ENCODE measurements around the gene TOX2. TPM values are rescaled to one million over a fixed set of nuclear protein-coding genes. Genes with fewer than 3 reads are reported as not detected.

The TOX2 gene
- total RNA-seq, 1 donor from 2014 or later: 4.8 TPM

- peaks cover 19% of the 10 kb centered on the region for H3K4me1 Mint-ChIP-seq
- H3K36me3 Mint-ChIP-seq (ENCODE audit: low read depth): no peaks in the 10 kb centered on the region
- H3K4me3 Mint-ChIP-seq: no peak overlapping the region
- peaks cover 1% of the 10 kb centered on the region for H3K9me3 Mint-ChIP-seq
- TF ChIP-seq, protein P1, sequence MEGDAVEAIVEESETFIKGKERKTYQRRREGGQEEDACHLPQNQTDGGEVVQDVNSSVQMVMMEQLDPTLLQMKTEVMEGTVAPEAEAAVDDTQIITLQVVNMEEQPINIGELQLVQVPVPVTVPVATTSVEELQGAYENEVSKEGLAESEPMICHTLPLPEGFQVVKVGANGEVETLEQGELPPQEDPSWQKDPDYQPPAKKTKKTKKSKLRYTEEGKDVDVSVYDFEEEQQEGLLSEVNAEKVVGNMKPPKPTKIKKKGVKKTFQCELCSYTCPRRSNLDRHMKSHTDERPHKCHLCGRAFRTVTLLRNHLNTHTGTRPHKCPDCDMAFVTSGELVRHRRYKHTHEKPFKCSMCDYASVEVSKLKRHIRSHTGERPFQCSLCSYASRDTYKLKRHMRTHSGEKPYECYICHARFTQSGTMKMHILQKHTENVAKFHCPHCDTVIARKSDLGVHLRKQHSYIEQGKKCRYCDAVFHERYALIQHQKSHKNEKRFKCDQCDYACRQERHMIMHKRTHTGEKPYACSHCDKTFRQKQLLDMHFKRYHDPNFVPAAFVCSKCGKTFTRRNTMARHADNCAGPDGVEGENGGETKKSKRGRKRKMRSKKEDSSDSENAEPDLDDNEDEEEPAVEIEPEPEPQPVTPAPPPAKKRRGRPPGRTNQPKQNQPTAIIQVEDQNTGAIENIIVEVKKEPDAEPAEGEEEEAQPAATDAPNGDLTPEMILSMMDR (IDR thresholded peaks at IDR 0.05): no peak
- ATAC-seq (ENCODE audit: low read depth) (no peak), DNase-seq (no peak)
- H3K27me3 Mint-ChIP-seq: no peaks in the 10 kb centered on the region
- no peak overlapping the region for H3K27ac Mint-ChIP-seq
- intact Hi-C loops (cut with micrococcal nuclease): no loop called here
- ChIA-PET CTCF (no interaction called here), POLR2A (no interaction called here)
These were observed 47.9 kb downstream of the TOX2 start for GRCh38 chr20:43962530-43962929.

DNA sequence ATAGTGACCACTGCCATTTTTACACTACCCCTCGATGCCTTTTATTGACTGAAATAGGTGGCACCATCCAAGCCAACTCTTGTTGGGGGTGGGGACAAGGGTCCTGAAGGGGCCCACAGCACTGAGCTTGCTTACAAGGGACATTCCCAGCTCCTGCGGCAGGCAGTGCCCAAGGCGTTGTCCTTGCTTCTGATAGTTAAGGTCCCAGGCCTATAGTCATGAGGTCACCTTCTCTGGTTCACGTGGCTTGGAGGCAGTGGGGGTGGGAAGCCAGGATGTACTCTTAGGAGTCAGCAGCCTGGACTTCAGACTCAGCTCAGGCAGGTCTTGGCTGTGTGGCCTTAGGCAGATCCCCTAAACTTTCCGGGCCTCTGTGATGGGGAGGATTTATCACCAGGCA, 48.6 kb downstream of the TOX2 start:
- intact Hi-C loops (cut with micrococcal nuclease): no loop called here
- Mint-ChIP-seq H3K27me3 (no peaks in the 10 kb centered on the region), H3K27ac (no peak overlapping the region), H3K4me1 (peaks cover 19% of the 10 kb centered on the region), H3K36me3 (ENCODE audit: low read depth) (no peaks in the 10 kb centered on the region), H3K9me3 (no peaks in the 10 kb centered on the region), H3K4me3 (no peak overlapping the region)
- ChIA-PET POLR2A (no interaction called here), CTCF (no interaction called here)
- no peak for ATAC-seq (ENCODE audit: low read depth)
- no peak for DNase-seq
- TF ChIP-seq, protein P1 (IDR thresholded peaks at IDR 0.05): no peak

- H3K27ac Mint-ChIP-seq: no peak overlapping the region
- H3K4me1 Mint-ChIP-seq: peaks cover 15% of the 10 kb centered on the region
- TF ChIP-seq, protein P1 (IDR thresholded peaks at IDR 0.05): no peak
- ATAC-seq (ENCODE audit: low read depth) (no peak), DNase-seq (no peak)
- no peak overlapping the region for H3K4me3 Mint-ChIP-seq
- intact Hi-C loops (cut with micrococcal nuclease): no loop called here
- ChIA-PET CTCF (no interaction called here), POLR2A (no interaction called here)
- H3K27me3 Mint-ChIP-seq: no peaks in the 10 kb centered on the region
- no peaks in the 10 kb centered on the region for H3K9me3 Mint-ChIP-seq
- no peaks in the 10 kb centered on the region for H3K36me3 Mint-ChIP-seq (ENCODE audit: low read depth)
These were observed 49.5 kb downstream of the TOX2 start for GRCh38 chr20:43963872-43964791.

- TF ChIP-seq, protein P1 (IDR thresholded peaks at IDR 0.05): no peak
- POLR2A ChIA-PET: no interaction called here
- CTCF ChIA-PET: no interaction called here
- no peak for ATAC-seq (ENCODE audit: low read depth)
- intact Hi-C loops (cut with micrococcal nuclease): no loop called here
- no peak overlapping the region for H3K27ac Mint-ChIP-seq
- H3K27me3 Mint-ChIP-seq: peaks cover 3% of the 10 kb centered on the region
- H3K9me3 Mint-ChIP-seq: no peaks in the 10 kb centered on the region
- H3K4me1 Mint-ChIP-seq: peaks cover 6% of the 10 kb centered on the region
- DNase-seq: no peak
- no peaks in the 10 kb centered on the region for H3K36me3 Mint-ChIP-seq (ENCODE audit: low read depth)
- H3K4me3 Mint-ChIP-seq: no peak overlapping the region
These were observed 53.8 kb downstream of the TOX2 start for GRCh38 chr20:43968341-43969000.

DNA sequence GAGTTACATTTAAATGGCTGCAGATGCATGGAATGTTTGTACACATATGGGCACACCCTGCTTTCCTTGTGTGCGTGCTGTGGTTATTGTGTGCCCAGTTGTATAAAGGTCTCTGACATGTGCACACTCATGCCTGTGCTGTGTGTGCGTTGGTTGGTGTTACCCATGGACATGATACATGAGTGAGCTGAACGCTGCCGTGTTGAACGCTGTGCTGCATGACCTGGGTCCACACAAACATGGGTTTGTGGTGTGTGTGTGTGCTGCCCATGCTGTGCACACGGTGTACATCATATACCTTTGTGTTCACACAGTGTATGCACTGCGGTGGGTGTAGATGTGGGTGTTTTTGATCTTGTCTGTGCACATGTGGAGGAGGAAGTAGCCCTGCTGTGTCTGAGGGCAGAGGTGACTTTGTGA, 54.4 kb downstream of the TOX2 start:
- CTCF ChIA-PET: no interaction called here

More for the DNA sequence above, 54.4 kb downstream of the TOX2 start:
- no peaks in the 10 kb centered on the region for H3K9me3 Mint-ChIP-seq
- ATAC-seq (ENCODE audit: low read depth) (no peak), DNase-seq (no peak)
- peaks cover 6% of the 10 kb centered on the region for H3K4me1 Mint-ChIP-seq
- H3K36me3 Mint-ChIP-seq (ENCODE audit: low read depth): no peaks in the 10 kb centered on the region
- intact Hi-C loops (cut with micrococcal nuclease): no loop called here
- POLR2A ChIA-PET: no interaction called here
- H3K27ac Mint-ChIP-seq: no peak overlapping the region
- H3K27me3 Mint-ChIP-seq: peaks cover 3% of the 10 kb centered on the region
- TF ChIP-seq, protein P1 (IDR thresholded peaks at IDR 0.05): no peak
- no peak overlapping the region for H3K4me3 Mint-ChIP-seq
